IPS-18c (cell line): Measurements from ENCODE around the gene SCD5.

ENCODE experiments used
- H3K4me3 ChIP-seq: 2 replicates; pipeline ENCODE4 v1.7.0; 2013; ENCODE audit warnings: low read depth, mild to moderate bottlenecking, low read length, moderate library complexity; ENCODE audit not compliant: insufficient read depth
- H3K9me3 ChIP-seq: one replicate; pipeline ENCODE4 v1.6.1; 2013; ENCODE audit warnings: mild to moderate bottlenecking, low read length, moderate library complexity; ENCODE audit not compliant: control insufficient read depth, insufficient read depth

The SCD5 gene

GRCh38 chr4:82780170-82780751 lies 18.3 kb downstream of the SCD5 start:
- no peak overlapping the region for H3K4me3 ChIP-seq
- no peaks in the 10 kb centered on the region for H3K9me3 ChIP-seq

GRCh38 chr4:82779032-82779431 lies 19.6 kb downstream of the SCD5 start:
- Histone ChIP-seq H3K9me3 (no peaks in the 10 kb centered on the region), H3K4me3 (no peak overlapping the region)

GRCh38 chr4:82777857-82778525 lies 20.6 kb downstream of the SCD5 start:
- no peaks in the 10 kb centered on the region for H3K9me3 ChIP-seq
- no peak overlapping the region for H3K4me3 ChIP-seq

- no peaks in the 10 kb centered on the region for H3K9me3 ChIP-seq
- H3K4me3 ChIP-seq = no peak overlapping the region
Measured at GRCh38 chr4:82776925-82777542, 21.6 kb downstream of the SCD5 start.

GRCh38 chr4:82775243-82775642 lies 23.4 kb downstream of the SCD5 start:
- Histone ChIP-seq H3K9me3 (no peaks in the 10 kb centered on the region), H3K4me3 (no peak overlapping the region)

GRCh38 chr4:82774711-82775171 lies 23.9 kb downstream of the SCD5 start:
- H3K9me3 ChIP-seq = no peaks in the 10 kb centered on the region
- no peak overlapping the region for H3K4me3 ChIP-seq

GRCh38 chr4:82773057-82773456 lies 25.5 kb downstream of the SCD5 start:
- H3K4me3 ChIP-seq = no peak overlapping the region

GRCh38 chr4:82770607-82771006 lies 28.0 kb downstream of the SCD5 start:
- peaks cover 2% of the 10 kb centered on the region for H3K9me3 ChIP-seq
- H3K4me3 ChIP-seq = no peak overlapping the region

More at GRCh38 chr4:82773057-82773456, 25.5 kb downstream of the SCD5 start:
- no peaks in the 10 kb centered on the region for H3K9me3 ChIP-seq

GRCh38 chr4:82765134-82765533 lies 33.5 kb downstream of the SCD5 start:
- peaks cover 2% of the 10 kb centered on the region for H3K9me3 ChIP-seq
- H3K4me3 ChIP-seq = no peak overlapping the region

GRCh38 chr4:82761229-82761628 lies 37.4 kb downstream of the SCD5 start:
- no peaks in the 10 kb centered on the region for H3K9me3 ChIP-seq
- H3K4me3 ChIP-seq = no peak overlapping the region

GRCh38 chr4:82758701-82759685 lies 39.6 kb downstream of the SCD5 start:
- no peaks in the 10 kb centered on the region for H3K9me3 ChIP-seq
- no peak overlapping the region for H3K4me3 ChIP-seq

GRCh38 chr4:82756061-82756460 lies 42.5 kb downstream of the SCD5 start:
- Histone ChIP-seq H3K4me3 (no peak overlapping the region), H3K9me3 (no peaks in the 10 kb centered on the region)

- no peaks in the 10 kb centered on the region for H3K9me3 ChIP-seq
Measured at GRCh38 chr4:82755650-82756049, 42.9 kb downstream of the SCD5 start.

GRCh38 chr4:82754513-82755165 lies 44.0 kb downstream of the SCD5 start:
- H3K9me3 ChIP-seq = no peaks in the 10 kb centered on the region
- no peak overlapping the region for H3K4me3 ChIP-seq

More at GRCh38 chr4:82755650-82756049, 42.9 kb downstream of the SCD5 start:
- no peak overlapping the region for H3K4me3 ChIP-seq

- Histone ChIP-seq H3K4me3 (no peak overlapping the region), H3K9me3 (no peaks in the 10 kb centered on the region)
Measured at GRCh38 chr4:82753725-82754410, 44.7 kb downstream of the SCD5 start.

GRCh38 chr4:82753238-82753637 lies 45.4 kb downstream of the SCD5 start:
- Histone ChIP-seq H3K9me3 (no peaks in the 10 kb centered on the region), H3K4me3 (no peak overlapping the region)
